HEK293T (cell line): ENCODE data around the gene CEP57.

Experiments
- ARNT ChIP-seq: fragments of 450-650 bp; IDR thresholded peaks from 2 replicates; pipeline ENCODE4 v1.6.1; 2017; ENCODE audit warnings: mild to moderate bottlenecking
- BHLHE40 ChIP-seq: fragments of 450-650 bp; IDR thresholded peaks from 2 replicates; pipeline ENCODE4 v1.6.1; 2016; ENCODE audit warnings: mild to moderate bottlenecking, moderate library complexity, borderline replicate concordance
- ELF4 ChIP-seq: fragments of 450-650 bp; IDR thresholded peaks from 2 replicates; pipeline ENCODE4 v1.6.1; 2017; ENCODE audit warnings: antibody characterized with exemption
- FOXA1 ChIP-seq: fragments of 450-650 bp; IDR thresholded peaks from 2 replicates; pipeline ENCODE4 v1.6.1; 2016; ENCODE audit warnings: mild to moderate bottlenecking
- FOXK2 ChIP-seq: fragments of 450-650 bp; IDR thresholded peaks from 2 replicates; pipeline ENCODE4 v1.6.1; 2016; ENCODE audit warnings: mild to moderate bottlenecking
- FOXM1 ChIP-seq: fragments of 450-650 bp; IDR thresholded peaks from 2 replicates; pipeline ENCODE4 v1.6.1; 2017; ENCODE audit warnings: mild to moderate bottlenecking, borderline replicate concordance
- HDGF ChIP-seq: fragments of 450-650 bp; IDR thresholded peaks from 2 replicates; pipeline ENCODE4 v1.6.1; 2017; ENCODE audit warnings: antibody characterized with exemption, borderline replicate concordance
- L3MBTL2 ChIP-seq: fragments of 450-650 bp; conservative IDR thresholded peaks from 2 replicates; pipeline ENCODE4 v1.6.1; 2016; ENCODE audit warnings: mild to moderate bottlenecking
- LEF1 ChIP-seq: fragments of 450-650 bp; IDR thresholded peaks from 2 replicates; pipeline ENCODE4 v1.6.1; 2017; ENCODE audit warnings: mild to moderate bottlenecking, borderline replicate concordance
- NFRKB ChIP-seq: fragments of 450-650 bp; IDR thresholded peaks from 2 replicates; pipeline ENCODE4 v1.6.1; 2016; ENCODE audit warnings: mild to moderate bottlenecking, moderate library complexity
- SP1 ChIP-seq: fragments of 450-650 bp; IDR thresholded peaks from 2 replicates; pipeline ENCODE4 v1.6.1; 2017
- SUZ12 ChIP-seq: fragments of 450-650 bp; IDR thresholded peaks from 2 replicates; pipeline ENCODE4 v1.6.1; 2016; ENCODE audit warnings: mild to moderate bottlenecking
- TARDBP ChIP-seq: fragments of 450-650 bp; IDR thresholded peaks from 2 replicates; pipeline ENCODE4 v1.6.1; 2016
- TF ChIP-seq, protein P1 (sequence below): fragments of 450-650 bp; IDR thresholded peaks from 2 replicates; pipeline ENCODE4 v1.6.1; 2016

DNA sequence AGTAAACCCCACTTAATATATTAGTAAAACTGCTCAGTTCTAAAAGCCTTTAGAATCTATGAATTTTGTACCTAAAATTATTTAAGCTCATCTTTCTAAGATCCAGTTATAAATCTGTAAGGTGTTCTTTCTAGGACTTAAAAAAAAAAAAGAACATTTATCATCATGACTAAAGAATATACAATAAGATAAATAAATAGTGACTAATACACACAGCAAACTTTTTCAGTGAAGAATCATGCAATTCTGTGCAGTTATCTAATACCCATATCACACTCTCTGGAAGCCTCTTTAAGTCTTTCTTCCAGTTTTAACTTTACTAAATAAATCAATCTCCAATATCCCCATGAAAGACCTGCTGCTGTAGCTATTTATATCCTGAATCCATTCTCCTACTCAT lies 59.8 kb downstream of the CEP57 start:
- no peak for TF ChIP-seq FOXM1
- no peak for TF ChIP-seq LEF1
- TF ChIP-seq SUZ12: no peak
- TF ChIP-seq HDGF: no peak
- no peak for TF ChIP-seq SP1
- TF ChIP-seq FOXA1: no peak
- no peak for TF ChIP-seq ARNT
- no peak for TF ChIP-seq NFRKB
- no peak for TF ChIP-seq FOXK2
- no peak for TF ChIP-seq BHLHE40
- TF ChIP-seq ELF4: no peak
- no peak for TF ChIP-seq TARDBP
- TF ChIP-seq L3MBTL2: no peak
- TF ChIP-seq, protein P1, sequence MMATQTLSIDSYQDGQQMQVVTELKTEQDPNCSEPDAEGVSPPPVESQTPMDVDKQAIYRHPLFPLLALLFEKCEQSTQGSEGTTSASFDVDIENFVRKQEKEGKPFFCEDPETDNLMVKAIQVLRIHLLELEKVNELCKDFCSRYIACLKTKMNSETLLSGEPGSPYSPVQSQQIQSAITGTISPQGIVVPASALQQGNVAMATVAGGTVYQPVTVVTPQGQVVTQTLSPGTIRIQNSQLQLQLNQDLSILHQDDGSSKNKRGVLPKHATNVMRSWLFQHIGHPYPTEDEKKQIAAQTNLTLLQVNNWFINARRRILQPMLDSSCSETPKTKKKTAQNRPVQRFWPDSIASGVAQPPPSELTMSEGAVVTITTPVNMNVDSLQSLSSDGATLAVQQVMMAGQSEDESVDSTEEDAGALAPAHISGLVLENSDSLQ: no peak
